Endothelial cell (in vitro differentiated cells): ENCODE measurements around the gene TCF7. TPM values are rescaled to one million over a fixed set of nuclear protein-coding genes. Genes with fewer than 3 reads are reported as not detected.
A peak's percentile ranks its signal among the peaks of the same experiment; 100 is the strongest.

Experiments
- DNase-seq: peaks from one replicate; pipeline ENCODE4 v3.0.0; 2021; ENCODE audit warnings: low spot score
- H3K27ac Mint-ChIP-seq: one replicate; pipeline ENCODE4 v1.8.0; 2021; ENCODE audit warnings: mixed read lengths, inconsistent platforms; ENCODE audit not compliant: unreplicated experiment
- H3K27me3 Mint-ChIP-seq: one replicate; pipeline ENCODE4 v1.8.0; 2021; ENCODE audit warnings: mild to moderate bottlenecking, moderate library complexity, mixed read lengths, inconsistent platforms; ENCODE audit not compliant: unreplicated experiment
- H3K36me3 Mint-ChIP-seq: one replicate; pipeline ENCODE4 v1.8.0; 2021; ENCODE audit warnings: mild to moderate bottlenecking, low read depth, mixed read lengths, inconsistent platforms; ENCODE audit not compliant: unreplicated experiment
- H3K4me1 Mint-ChIP-seq: one replicate; pipeline ENCODE4 v1.8.0; 2021; ENCODE audit warnings: mild to moderate bottlenecking, mixed read lengths, inconsistent platforms; ENCODE audit not compliant: unreplicated experiment
- H3K4me3 Mint-ChIP-seq: one replicate; pipeline ENCODE4 v1.8.0; 2021; ENCODE audit warnings: mild to moderate bottlenecking, mixed read lengths, inconsistent platforms; ENCODE audit not compliant: unreplicated experiment
- H3K9me3 Mint-ChIP-seq: one replicate; pipeline ENCODE4 v1.8.0; 2021; ENCODE audit warnings: mixed read lengths, inconsistent platforms; ENCODE audit not compliant: unreplicated experiment
- total RNA-seq: library from RNA; stranded (reverse); fragmentation: NEBNext Ultra II Directional; extraction: Animal tissue kit (Norgen Biotek cat#: 25700); gene quantifications from one replicate; pipeline ENCODE4 v1.2.1, GENCODE V29; 2021; ENCODE audit not compliant: unreplicated experiment
- TF ChIP-seq, protein P1 (sequence below): fragments of 200-600 bp; sonication (generic); IDR thresholded peaks from one replicate; pipeline ENCODE4 v1.5.0; 2021; ENCODE audit warnings: antibody characterized with exemption; ENCODE audit not compliant: unreplicated experiment

The TCF7 gene
- total RNA-seq, 1 donor from 2014 or later: 9.5 TPM

DNA sequence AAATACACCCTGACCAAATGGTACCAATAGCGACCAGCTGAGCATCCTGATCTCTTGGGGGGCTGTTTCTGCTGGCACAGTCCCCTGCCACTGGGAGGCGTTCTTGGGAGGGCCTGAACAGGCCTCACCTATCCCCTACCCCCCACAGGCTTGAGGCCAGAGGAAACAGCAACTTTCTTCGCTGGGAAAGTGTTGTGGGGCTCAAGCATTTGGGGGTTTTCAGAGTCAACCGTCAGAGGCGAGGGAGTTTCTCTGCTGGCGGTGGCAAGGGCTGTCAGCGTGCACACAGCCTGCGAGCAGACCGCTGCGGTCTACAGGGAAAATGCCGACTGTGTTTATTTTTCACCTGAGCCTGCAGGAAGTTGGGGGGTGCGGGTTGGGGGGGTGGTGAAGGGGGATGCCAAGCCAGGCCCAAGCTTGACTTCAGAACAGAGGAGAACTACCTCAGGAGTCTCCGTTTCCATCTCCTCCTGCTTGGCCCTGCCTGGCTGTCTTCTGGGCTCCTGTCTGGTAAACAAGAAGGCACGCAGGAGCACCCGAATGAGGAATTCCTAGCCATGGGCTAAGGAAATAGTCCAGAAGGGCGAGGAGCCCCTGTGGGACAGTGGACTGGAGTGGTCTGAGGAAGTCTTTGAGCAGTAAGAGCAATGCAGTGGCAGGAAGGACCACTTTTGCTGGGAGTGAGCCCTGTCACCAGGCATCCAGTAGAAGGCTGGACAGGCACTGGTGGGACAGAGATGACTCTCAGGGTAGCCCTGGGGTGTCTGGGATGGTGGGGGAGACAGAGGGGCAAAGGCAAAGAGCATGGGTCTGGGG is 18.1 kb downstream of the TCF7 start:
- Mint-ChIP-seq H3K4me3 (no peak overlapping the region), H3K36me3 (peaks cover 20% of the 10 kb centered on the region), H3K27me3 (peaks cover 13% of the 10 kb centered on the region), H3K9me3 (no peaks in the 10 kb centered on the region), H3K4me1 (peaks cover 52% of the 10 kb centered on the region), H3K27ac (no peak overlapping the region)
- TF ChIP-seq, protein P1, sequence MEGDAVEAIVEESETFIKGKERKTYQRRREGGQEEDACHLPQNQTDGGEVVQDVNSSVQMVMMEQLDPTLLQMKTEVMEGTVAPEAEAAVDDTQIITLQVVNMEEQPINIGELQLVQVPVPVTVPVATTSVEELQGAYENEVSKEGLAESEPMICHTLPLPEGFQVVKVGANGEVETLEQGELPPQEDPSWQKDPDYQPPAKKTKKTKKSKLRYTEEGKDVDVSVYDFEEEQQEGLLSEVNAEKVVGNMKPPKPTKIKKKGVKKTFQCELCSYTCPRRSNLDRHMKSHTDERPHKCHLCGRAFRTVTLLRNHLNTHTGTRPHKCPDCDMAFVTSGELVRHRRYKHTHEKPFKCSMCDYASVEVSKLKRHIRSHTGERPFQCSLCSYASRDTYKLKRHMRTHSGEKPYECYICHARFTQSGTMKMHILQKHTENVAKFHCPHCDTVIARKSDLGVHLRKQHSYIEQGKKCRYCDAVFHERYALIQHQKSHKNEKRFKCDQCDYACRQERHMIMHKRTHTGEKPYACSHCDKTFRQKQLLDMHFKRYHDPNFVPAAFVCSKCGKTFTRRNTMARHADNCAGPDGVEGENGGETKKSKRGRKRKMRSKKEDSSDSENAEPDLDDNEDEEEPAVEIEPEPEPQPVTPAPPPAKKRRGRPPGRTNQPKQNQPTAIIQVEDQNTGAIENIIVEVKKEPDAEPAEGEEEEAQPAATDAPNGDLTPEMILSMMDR: no peak
- DNase-seq: no peak

DNA sequence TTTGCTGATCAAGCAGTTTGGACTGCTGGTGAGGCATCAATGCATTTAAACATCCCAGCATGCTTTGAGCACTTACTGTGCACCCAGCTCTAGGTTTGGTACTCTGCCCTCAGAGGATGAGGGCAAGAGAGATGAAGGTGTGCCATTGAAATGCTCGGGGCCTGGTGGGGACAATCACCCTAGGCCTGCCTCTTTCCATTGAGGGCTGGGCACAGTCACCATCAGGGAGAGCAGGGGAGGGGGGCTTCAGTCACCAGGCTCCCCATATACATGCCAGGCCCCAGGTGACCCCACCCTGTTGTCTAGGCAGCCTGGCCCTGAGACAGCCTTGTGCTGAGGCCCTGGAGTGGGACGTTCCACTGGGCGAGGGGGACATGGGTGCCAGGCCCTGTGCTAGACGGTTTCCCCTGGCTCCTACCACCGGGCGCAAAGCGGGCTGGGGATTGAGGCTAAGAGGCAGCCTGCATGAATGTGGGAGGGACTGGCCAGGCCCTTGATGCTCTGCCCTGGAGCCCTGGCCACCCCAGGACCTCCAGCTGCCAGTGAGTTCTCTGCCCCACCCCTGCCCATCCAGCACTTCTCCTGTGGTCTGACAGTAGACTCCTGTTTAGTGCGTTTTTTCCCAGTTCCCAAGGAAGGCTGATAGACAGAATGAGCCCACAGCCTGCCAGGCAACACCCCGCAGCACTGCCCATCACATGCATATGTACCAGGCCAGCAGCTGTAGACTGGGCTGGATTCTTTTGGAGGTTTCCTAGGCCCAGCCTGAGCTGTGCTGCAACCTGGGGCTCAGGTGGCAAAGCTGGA is 18.9 kb downstream of the TCF7 start:
- no peaks in the 10 kb centered on the region for H3K9me3 Mint-ChIP-seq
- DNase-seq: no peak
- peaks cover 13% of the 10 kb centered on the region for H3K27me3 Mint-ChIP-seq
- H3K27ac Mint-ChIP-seq: no peak overlapping the region
- H3K36me3 Mint-ChIP-seq: peaks cover 20% of the 10 kb centered on the region
- no peak overlapping the region for H3K4me3 Mint-ChIP-seq
- peaks cover 58% of the 10 kb centered on the region for H3K4me1 Mint-ChIP-seq
- TF ChIP-seq, protein P1: no peak

DNA sequence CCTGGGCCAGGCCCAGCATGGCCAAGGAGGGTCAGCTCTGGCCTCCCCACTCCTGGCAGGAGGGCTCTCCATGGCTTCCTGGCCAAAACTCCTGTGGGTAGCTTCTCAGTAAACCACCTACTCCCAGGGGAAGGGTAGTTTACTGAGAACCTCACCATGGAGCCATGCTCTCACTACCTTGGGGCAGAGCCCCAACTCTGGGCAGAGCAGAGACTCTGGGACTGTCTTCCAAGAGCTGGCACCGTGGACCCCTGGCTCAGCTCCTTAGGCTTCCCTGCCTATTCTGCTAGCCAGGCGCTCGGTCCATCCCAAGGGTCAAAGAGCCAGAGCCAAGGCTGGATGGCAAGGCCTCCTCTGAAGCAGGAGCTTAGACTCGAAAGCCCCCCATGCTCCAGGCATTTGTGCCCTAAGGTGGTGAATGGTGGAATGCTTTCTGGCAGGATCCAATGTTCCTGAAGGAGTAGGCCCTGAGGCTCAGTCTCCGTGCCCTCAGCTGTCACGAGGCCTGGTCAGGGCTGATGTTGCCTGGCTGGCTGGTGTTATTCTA is 19.6 kb downstream of the TCF7 start:
- H3K4me3 Mint-ChIP-seq: no peak overlapping the region
- H3K9me3 Mint-ChIP-seq: no peaks in the 10 kb centered on the region
- no peak for DNase-seq

DNA sequence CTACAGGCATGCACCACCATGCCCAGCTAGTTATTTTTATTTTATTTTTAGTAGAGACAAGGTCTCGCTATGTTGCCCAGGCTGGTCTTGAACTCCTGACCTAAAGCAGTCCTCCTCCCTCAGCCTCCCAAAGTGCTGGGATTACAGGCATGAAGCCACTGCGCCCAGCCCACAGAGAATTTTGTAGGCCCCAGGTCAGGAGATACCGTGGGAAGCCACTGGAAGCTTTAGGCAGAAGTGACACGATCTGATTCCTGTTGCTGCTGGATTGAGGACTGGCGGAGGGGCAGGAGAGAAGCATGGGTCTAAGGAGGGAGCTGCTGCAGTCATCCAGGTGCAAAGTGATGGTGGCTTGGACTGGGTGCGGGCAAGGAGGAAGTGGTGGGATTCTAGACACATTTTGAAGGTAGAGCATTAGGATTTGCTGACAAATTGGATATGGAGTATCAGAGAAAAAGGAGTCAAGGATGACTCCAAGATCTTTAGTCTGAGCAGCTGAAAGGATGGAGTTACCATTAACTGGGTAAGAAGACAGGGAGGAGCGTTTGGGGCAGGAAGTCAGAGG is 20.7 kb downstream of the TCF7 start:
- DNase-seq: no peak
- peak overlapping the region; percentile 14 for H3K27ac Mint-ChIP-seq

More for the DNA sequence above, 19.6 kb downstream of the TCF7 start:
- peaks cover 58% of the 10 kb centered on the region for H3K4me1 Mint-ChIP-seq
- peaks cover 13% of the 10 kb centered on the region for H3K27me3 Mint-ChIP-seq
- TF ChIP-seq, protein P1: no peak
- H3K27ac Mint-ChIP-seq: no peak overlapping the region
- H3K36me3 Mint-ChIP-seq: peaks cover 20% of the 10 kb centered on the region

More for the DNA sequence above, 20.7 kb downstream of the TCF7 start:
- Mint-ChIP-seq H3K4me1 (peaks cover 57% of the 10 kb centered on the region), H3K9me3 (no peaks in the 10 kb centered on the region), H3K27me3 (peaks cover 13% of the 10 kb centered on the region), H3K4me3 (peak overlapping the region; percentile 35), H3K36me3 (peaks cover 23% of the 10 kb centered on the region)
- TF ChIP-seq, protein P1: no peak
